Osteoblast (primary cell): ENCODE data around the gene PBX3. TPM values are rescaled to one million over a fixed set of nuclear protein-coding genes. Genes with fewer than 3 reads are reported as not detected.

Experiments used
- DNase-seq: peaks from one replicate; pipeline ENCODE4 v3.0.0; 2011; ENCODE audit warnings: low spot score, mixed read lengths; ENCODE audit not compliant: insufficient read length; ENCODE audit errors: missing footprints
- H2AFZ ChIP-seq: 2 replicates; pipeline ENCODE4 v1.6.0; 2011; ENCODE audit warnings: mild to moderate bottlenecking, low read length
- H3K27ac ChIP-seq: 2 replicates; pipeline ENCODE4 v1.5.1; 2011; ENCODE audit warnings: mild to moderate bottlenecking, low read depth, low read length, moderate library complexity
- H3K27me3 ChIP-seq: 2 replicates; pipeline ENCODE4 v1.6.0; 2012; ENCODE audit warnings: mild to moderate bottlenecking, control low read depth, inconsistent platforms, low read length, moderate library complexity; ENCODE audit not compliant: insufficient read depth
- H3K36me3 ChIP-seq: 2 replicates; pipeline ENCODE4 v1.5.1; 2011; ENCODE audit warnings: mild to moderate bottlenecking, low read length, control low read depth, moderate library complexity; ENCODE audit not compliant: insufficient read depth
- H3K4me1 ChIP-seq: 2 replicates; pipeline ENCODE4 v1.5.1; 2011; ENCODE audit warnings: mild to moderate bottlenecking, low read length, control low read depth, moderate library complexity; ENCODE audit not compliant: insufficient read depth
- H3K4me2 ChIP-seq: 2 replicates; pipeline ENCODE4 v1.6.0; 2011; ENCODE audit warnings: mild to moderate bottlenecking, low read length; ENCODE audit not compliant: insufficient read depth
- H3K4me3 ChIP-seq: fragments of 200-600 bp; sonication (generic); 3 replicates; pipeline ENCODE4 v1.5.1; 2012; ENCODE audit warnings: mild to moderate bottlenecking, low read length, inconsistent platforms; ENCODE audit not compliant: insufficient read depth
- H3K79me2 ChIP-seq: 2 replicates; pipeline ENCODE4 v1.6.0; 2012; ENCODE audit warnings: mild to moderate bottlenecking, low read length, control low read depth, inconsistent platforms; ENCODE audit not compliant: insufficient read depth
- H3K9me3 ChIP-seq: 2 replicates; pipeline ENCODE4 v1.5.1; 2011; ENCODE audit warnings: low read depth, low read length, control low read depth
- H4K20me1 ChIP-seq: 2 replicates; pipeline ENCODE4 v1.6.0; 2012; ENCODE audit warnings: mild to moderate bottlenecking, low read length, control low read depth; ENCODE audit not compliant: insufficient read depth
- CTCF ChIP-seq: IDR thresholded peaks from 2 replicates; pipeline ENCODE4 v1.5.1; 2011; ENCODE audit warnings: mild to moderate bottlenecking, low read depth, low read length, moderate library complexity; ENCODE audit errors: extremely low read depth
- total RNA-seq: library from RNA; depleted of rRNA; stranded (reverse); fragments of >200 nt; gene quantifications from 2 replicates; pipeline ENCODE4 v1.2.3, GENCODE V29; 2012

Gene PBX3
- total RNA-seq, 1 donor: 34.7 TPM

- TF ChIP-seq CTCF: no peak
- no peaks in the 10 kb centered on the region for H4K20me1 ChIP-seq
- no peaks in the 10 kb centered on the region for H3K9me3 ChIP-seq
- no peak for DNase-seq
- H2AFZ ChIP-seq: no peak overlapping the region
- H3K4me3 ChIP-seq: no peak overlapping the region
- H3K27ac ChIP-seq: no peak overlapping the region
- no peak overlapping the region for H3K4me2 ChIP-seq
- H3K4me1 ChIP-seq: no peaks in the 10 kb centered on the region
- no peaks in the 10 kb centered on the region for H3K79me2 ChIP-seq
- H3K36me3 ChIP-seq: no peaks in the 10 kb centered on the region
- peaks cover 10% of the 10 kb centered on the region for H3K27me3 ChIP-seq
Observed at GRCh38 chr9:125996791-125997190, 249.6 kb downstream of the PBX3 start.

GRCh38 chr9:125997196-125997823 is 250.1 kb downstream of the PBX3 start:
- H3K27me3 ChIP-seq: peaks cover 10% of the 10 kb centered on the region
- no peak overlapping the region for H2AFZ ChIP-seq
- H3K4me2 ChIP-seq: no peak overlapping the region
- H3K4me3 ChIP-seq: no peak overlapping the region
- no peaks in the 10 kb centered on the region for H3K36me3 ChIP-seq
- no peak overlapping the region for H3K27ac ChIP-seq
- TF ChIP-seq CTCF: no peak
- no peaks in the 10 kb centered on the region for H3K9me3 ChIP-seq
- DNase-seq: peak; percentile 53
- no peaks in the 10 kb centered on the region for H3K79me2 ChIP-seq
- no peaks in the 10 kb centered on the region for H4K20me1 ChIP-seq
- no peaks in the 10 kb centered on the region for H3K4me1 ChIP-seq

GRCh38 chr9:125998837-125999503 is 251.8 kb downstream of the PBX3 start:
- Histone ChIP-seq H3K4me1 (no peaks in the 10 kb centered on the region), H3K9me3 (no peaks in the 10 kb centered on the region)

More at GRCh38 chr9:125998837-125999503, 251.8 kb downstream of the PBX3 start:
- H3K4me2 ChIP-seq: no peak overlapping the region
- H3K27ac ChIP-seq: no peak overlapping the region
- no peaks in the 10 kb centered on the region for H3K79me2 ChIP-seq
- no peak for TF ChIP-seq CTCF
- peaks cover 10% of the 10 kb centered on the region for H3K27me3 ChIP-seq
- H3K4me3 ChIP-seq: no peak overlapping the region
- H4K20me1 ChIP-seq: no peaks in the 10 kb centered on the region
- no peaks in the 10 kb centered on the region for H3K36me3 ChIP-seq
- peak; percentile 27 for DNase-seq
- H2AFZ ChIP-seq: no peak overlapping the region
